Caco-2 (cell line): Measurements from ENCODE around the gene TCAP. TPM values are rescaled to one million over a fixed set of nuclear protein-coding genes. Genes with fewer than 3 reads are reported as not detected.

ENCODE experiments used
- BruUV-seq: library from RNA; stranded (reverse); fragments of 400-500 nt; replicated peaks from 2 replicates; lab custom pipeline; 2021; lab: Mats Ljungman, UMichigan
- CTCF ChIA-PET: fragments of 300-600 bp; sonication (Branson Sonifier 250); formaldehyde crosslinking; loops from one replicate; lab custom pipeline; 2022; ENCODE audit warnings: antibody characterized with exemption; lab: Charles Lee
- POLR2A ChIA-PET: fragments of 300-600 bp; sonication (Branson Sonifier 250); formaldehyde crosslinking; loops from one replicate; lab custom pipeline; 2022; ENCODE audit warnings: antibody characterized with exemption; lab: Charles Lee
- DNase-seq, 2 experiments: peaks; one replicate each; pipeline versions ENCODE4 v3.0.0 to v3.0.0-alpha.2; 2020 to 2022
- H3K27me3 ChIP-seq: replicated peaks from 2 replicates; pipeline ENCODE4 v1.6.0; 2011; ENCODE audit warnings: low read length; ENCODE audit not compliant: control insufficient read depth, insufficient read depth
- H3K36me3 ChIP-seq: 2 replicates; pipeline ENCODE4 v1.5.1; 2011; ENCODE audit warnings: low read length; ENCODE audit not compliant: control insufficient read depth, insufficient read depth
- H3K4me1 ChIP-seq: fragments of 250-450 bp; sonication (Bioruptor Pico); 2 replicates; pipeline ENCODE4 v1.5.1; 2020; ENCODE audit warnings: mild to moderate bottlenecking
- H3K4me3 ChIP-seq: 2 replicates; pipeline ENCODE4 v1.5.1; 2011; ENCODE audit warnings: low read depth, mild to moderate bottlenecking, control low read depth, low read length
- H3K9me3 ChIP-seq: fragments of 250-450 bp; sonication (Bioruptor Pico); 2 replicates; pipeline ENCODE4 v1.5.1; 2020; ENCODE audit warnings: mild to moderate bottlenecking, moderate library complexity
- H3K27ac Mint-ChIP-seq: one replicate; pipeline ENCODE4 v1.8.0; 2022; ENCODE audit warnings: mixed read lengths; ENCODE audit not compliant: unreplicated experiment
- H3K27me3 Mint-ChIP-seq: one replicate; pipeline ENCODE4 v1.8.0; 2022; ENCODE audit warnings: mixed read lengths; ENCODE audit not compliant: insufficient read depth, unreplicated experiment
- H3K36me3 Mint-ChIP-seq: one replicate; pipeline ENCODE4 v1.8.0; 2022; ENCODE audit warnings: mild to moderate bottlenecking, mixed read lengths; ENCODE audit not compliant: insufficient read depth, unreplicated experiment
- H3K4me1 Mint-ChIP-seq: one replicate; pipeline ENCODE4 v1.8.0; 2022; ENCODE audit warnings: low read depth, mixed read lengths; ENCODE audit not compliant: unreplicated experiment
- H3K4me3 Mint-ChIP-seq: one replicate; pipeline ENCODE4 v1.8.0; 2022; ENCODE audit warnings: mild to moderate bottlenecking, moderate library complexity, mixed read lengths; ENCODE audit not compliant: unreplicated experiment
- H3K9me3 Mint-ChIP-seq: one replicate; pipeline ENCODE4 v1.8.0; 2022; ENCODE audit warnings: mixed read lengths; ENCODE audit not compliant: unreplicated experiment
- CTCF ChIP-seq, 2 experiments: fragments of 200-600 bp in 1 of 2; IDR thresholded peaks; 1 replicate in 1 of 2; 2 replicates in 1 of 2; pipeline versions ENCODE4 v1.5.1 to v1.8.0; 2011 to 2022; ENCODE audit warnings: antibody characterized with exemption in 1 of 2, control low read depth in 1 of 2, inconsistent platforms in 1 of 2, low read depth in 1 of 2, low read length in 1 of 2, mild to moderate bottlenecking in 1 of 2, moderate library complexity in 1 of 2; ENCODE audit not compliant: insufficient read depth in 1 of 2, severe bottlenecking in 1 of 2, unreplicated experiment in 1 of 2
- intact Hi-C: fragments of 100-400 bp; cut with micrococcal nuclease; formaldehyde crosslinking; loops from one replicate; pipeline ENCODE4 v1.10.0; 2022; ENCODE audit not compliant: unreplicated experiment
- total RNA-seq: library from RNA; stranded (reverse); gene quantifications from 2 replicates; pipeline ENCODE4 v1.2.3, GENCODE V29; 2022

TCAP gene
- total RNA-seq, 1 experiment from 2014 or later = 1.6 TPM

DNA sequence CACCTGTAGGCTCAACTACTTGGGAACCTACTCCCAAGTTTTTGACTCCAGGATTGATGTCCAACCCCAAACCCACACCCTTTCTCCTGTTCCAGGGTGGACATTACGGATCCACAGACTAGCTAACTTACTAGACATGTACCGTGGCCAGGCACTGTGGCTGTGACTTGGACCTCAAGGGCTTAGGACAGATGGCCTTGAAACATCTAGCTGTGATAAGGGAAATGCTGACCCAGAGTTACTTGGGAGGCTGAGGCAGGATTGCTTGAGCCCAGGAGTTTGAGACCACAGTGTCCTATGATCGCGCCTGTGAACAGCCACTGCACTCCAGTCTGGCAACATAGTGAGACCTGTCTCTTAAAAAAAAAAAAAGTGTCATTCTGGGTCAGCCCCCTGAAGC lies 24.1 kb upstream of the TCAP start:
- Mint-ChIP-seq H3K9me3 (no peaks in the 10 kb centered on the region), H3K27me3 (no peaks in the 10 kb centered on the region), H3K4me3 (no peak overlapping the region), H3K4me1 (peaks cover 11% of the 10 kb centered on the region), H3K36me3 (no peaks in the 10 kb centered on the region), H3K27ac (no peak overlapping the region)
- H3K4me1 ChIP-seq = peaks cover 5% of the 10 kb centered on the region
- no TSS peak for BruUV-seq
- H3K9me3 ChIP-seq = no peaks in the 10 kb centered on the region
- H3K4me3 ChIP-seq = no peak overlapping the region
- H3K36me3 ChIP-seq = no peaks in the 10 kb centered on the region
- intact Hi-C loops = no loop called here
- ChIA-PET CTCF (no interaction called here), POLR2A (no interaction called here)
- H3K27me3 ChIP-seq = no peaks in the 10 kb centered on the region
- TF ChIP-seq CTCF (IDR thresholded peaks at IDR 0.05; ENCODE audit: insufficient read depth in 1 of 2, low read depth in 1 of 2, low read length in 1 of 2, severe bottlenecking in 1 of 2, unreplicated experiment in 1 of 2) = no peak
- DNase-seq = no peak

DNA sequence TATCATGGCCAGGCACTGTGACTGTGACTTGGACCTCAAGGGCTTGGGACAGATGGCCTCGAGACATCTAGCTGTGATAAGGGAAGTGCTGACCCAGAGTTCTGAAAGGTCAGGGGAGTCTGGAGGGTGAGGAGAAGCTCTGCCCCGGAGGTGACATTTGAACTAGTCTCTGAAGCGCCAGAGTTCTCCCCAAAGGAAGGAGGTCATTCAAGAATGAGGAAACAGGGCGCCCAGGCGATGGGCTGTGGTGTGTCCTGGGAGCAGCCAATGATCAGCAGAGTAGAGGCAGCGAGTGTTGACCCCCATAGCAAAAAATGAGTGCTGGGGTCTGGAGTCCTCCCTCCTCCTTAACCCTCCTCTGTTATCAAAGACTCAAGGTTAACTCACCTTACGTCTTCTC lies 23.3 kb upstream of the TCAP start:
- Histone ChIP-seq H3K4me3 (no peak overlapping the region), H3K27me3 (no peaks in the 10 kb centered on the region), H3K36me3 (no peaks in the 10 kb centered on the region), H3K4me1 (no peaks in the 10 kb centered on the region), H3K9me3 (no peaks in the 10 kb centered on the region)
- ChIA-PET POLR2A (no interaction called here), CTCF (no interaction called here)
- Mint-ChIP-seq H3K36me3 (no peaks in the 10 kb centered on the region), H3K4me3 (no peak overlapping the region), H3K9me3 (no peaks in the 10 kb centered on the region), H3K27ac (no peak overlapping the region), H3K27me3 (no peaks in the 10 kb centered on the region), H3K4me1 (peaks cover 11% of the 10 kb centered on the region)
- intact Hi-C loops = no loop called here
- TF ChIP-seq CTCF (IDR thresholded peaks at IDR 0.05; ENCODE audit: insufficient read depth in 1 of 2, low read depth in 1 of 2, low read length in 1 of 2, severe bottlenecking in 1 of 2, unreplicated experiment in 1 of 2) = no peak
- no TSS peak for BruUV-seq
- DNase-seq = no peak

DNA sequence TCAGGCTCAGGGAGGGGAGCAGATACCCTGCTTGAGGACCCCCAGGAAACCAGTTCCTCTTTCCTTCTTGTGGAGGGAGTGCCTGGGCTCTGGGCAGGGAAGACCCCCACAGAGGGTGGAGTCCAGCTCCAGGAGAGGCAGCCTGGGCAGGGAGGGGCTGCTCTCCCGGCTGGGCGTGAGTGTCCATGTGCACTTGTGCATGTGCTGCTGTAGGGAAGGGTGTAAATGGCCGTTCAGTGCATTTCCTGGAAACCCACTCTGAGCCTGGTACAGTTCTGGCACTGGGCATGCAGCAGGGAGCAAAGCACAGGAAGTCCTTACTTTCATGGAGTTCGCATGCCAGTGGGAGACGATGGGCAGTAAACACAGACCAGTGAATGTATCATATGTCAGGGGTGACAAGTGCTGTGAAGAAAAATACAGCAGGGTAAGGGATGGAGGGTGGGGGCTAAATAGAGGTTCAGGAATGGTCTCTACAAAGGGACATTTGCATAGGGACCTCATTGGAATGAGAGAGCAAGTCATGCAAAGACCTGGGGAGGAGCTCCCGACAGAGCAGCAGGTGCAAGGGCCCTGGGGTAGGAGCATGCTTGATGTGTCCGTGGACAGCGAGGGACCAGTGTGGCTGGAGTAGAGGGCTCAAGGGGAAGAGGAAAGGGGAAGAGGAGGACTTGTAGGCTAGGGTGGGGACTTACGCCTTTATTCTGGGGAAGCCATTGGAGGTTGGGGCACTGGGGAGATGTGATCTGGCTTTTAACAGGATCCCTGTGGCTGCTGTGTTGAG lies 22.7 kb upstream of the TCAP start:
- no peaks in the 10 kb centered on the region for H3K36me3 Mint-ChIP-seq
- ChIA-PET POLR2A (no interaction called here), CTCF (interaction anchor here (1.0 kb wide), 1 partner anchor 14 kb away, joined by 4 read pairs; no protein-coding TSS in a partner anchor)
- Histone ChIP-seq H3K36me3 (no peaks in the 10 kb centered on the region), H3K9me3 (no peaks in the 10 kb centered on the region), H3K27me3 (no peaks in the 10 kb centered on the region), H3K4me3 (no peak overlapping the region), H3K4me1 (no peaks in the 10 kb centered on the region)
- no peak overlapping the region for H3K27ac Mint-ChIP-seq
- no peak overlapping the region for H3K4me3 Mint-ChIP-seq
- no peaks in the 10 kb centered on the region for H3K9me3 Mint-ChIP-seq
- H3K27me3 Mint-ChIP-seq = no peaks in the 10 kb centered on the region
- no peak for TF ChIP-seq CTCF (IDR thresholded peaks at IDR 0.05; ENCODE audit: insufficient read depth in 1 of 2, low read depth in 1 of 2, low read length in 1 of 2, severe bottlenecking in 1 of 2, unreplicated experiment in 1 of 2)
- BruUV-seq = no TSS peak
- H3K4me1 Mint-ChIP-seq = peaks cover 11% of the 10 kb centered on the region
- intact Hi-C loops = no loop called here
- DNase-seq = no peak
